ENCODE measurements around the gene TEX53.

The TEX53 gene

GRCh38 chr9:114657705-114658104 is at the start of gene TEX53:
TEX53 (minus strand) TSS chr9:114657805; CDS start chr9:114657774, 31 bp downstream.
- DNase-seq, result no peak

GRCh38 chr9:114706711-114707110 is 49.1 kb upstream of the TEX53 start:
- DNase-seq, result no peak

- DNase-seq, result no peak
These were observed 44.4 kb upstream of the TEX53 start for GRCh38 chr9:114701988-114702387.

GRCh38 chr9:114697951-114698351 is 40.3 kb upstream of the TEX53 start:
- no peak for DNase-seq

- peak; percentile 28 for DNase-seq
These were observed 39.4 kb upstream of the TEX53 start for GRCh38 chr9:114696814-114697544.

- no peak for DNase-seq
These were observed 38.3 kb upstream of the TEX53 start for GRCh38 chr9:114695948-114696347.

- no peak for DNase-seq
These were observed 37.2 kb upstream of the TEX53 start for GRCh38 chr9:114694719-114695269.

DNA sequence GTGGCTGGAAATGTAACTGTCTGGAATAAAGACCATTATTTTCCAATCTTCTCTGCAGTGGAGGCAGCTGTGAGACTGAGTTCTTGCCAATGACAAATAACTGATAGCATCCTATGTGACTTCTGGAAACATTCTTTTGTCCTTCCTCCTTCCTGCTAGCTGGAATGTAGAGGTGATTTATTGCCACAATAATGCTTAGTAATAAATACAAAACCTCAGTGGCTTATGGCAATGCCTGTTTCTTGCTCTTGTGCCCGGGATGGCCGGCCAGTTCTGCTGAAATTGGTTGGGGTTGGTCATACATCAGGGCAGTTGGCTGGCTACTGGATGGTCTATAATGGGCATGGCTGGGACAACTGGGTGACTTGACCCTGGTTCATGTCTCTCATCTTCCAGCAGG is 36.5 kb upstream of the TEX53 start:
- DNase-seq, result no peak

DNA sequence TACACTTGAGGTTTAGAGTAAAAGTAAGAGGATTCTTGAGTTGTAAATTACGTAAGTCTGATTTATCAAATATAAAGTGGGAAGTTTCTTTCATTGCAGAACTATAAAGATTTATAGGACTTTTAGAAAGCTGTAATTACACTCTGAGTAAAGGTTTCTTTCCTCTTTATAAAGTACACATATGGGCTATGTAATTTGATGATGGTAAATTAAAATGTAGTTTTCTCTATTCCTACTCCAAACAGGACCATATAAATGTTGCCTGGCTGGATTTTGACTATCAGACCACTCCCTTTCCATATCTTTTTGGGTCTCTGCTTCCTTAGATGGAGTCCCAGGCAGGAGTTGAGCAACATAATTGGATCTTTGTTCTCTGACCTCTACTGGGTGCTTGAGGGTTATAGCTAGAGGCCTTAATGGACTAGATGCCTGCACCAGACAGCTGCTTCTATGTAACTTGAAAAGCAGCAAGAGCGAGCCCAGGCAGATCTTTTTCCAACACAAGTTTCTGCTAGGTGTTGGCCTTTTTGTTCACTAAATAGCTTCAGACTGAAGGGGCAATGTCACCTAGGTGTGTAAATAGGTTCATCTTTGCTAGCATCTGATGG is 35.7 kb upstream of the TEX53 start:
- no peak for DNase-seq

DNA sequence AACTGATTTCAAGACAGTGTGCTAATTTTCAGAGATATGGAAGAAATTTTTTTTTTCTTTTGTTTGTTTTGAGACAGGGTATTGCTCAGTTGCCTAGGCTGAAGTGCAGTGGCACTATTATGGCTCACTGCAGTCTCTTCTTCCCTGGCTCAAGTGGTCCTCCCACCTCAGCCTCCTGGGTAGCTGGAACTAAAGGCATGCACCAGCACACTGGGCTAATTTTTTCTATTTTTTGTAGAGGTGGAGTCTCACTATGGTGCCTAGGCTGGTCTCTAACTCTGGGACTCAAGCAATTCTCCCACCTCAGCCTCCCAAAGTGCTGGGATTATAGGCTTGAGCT is 34.3 kb upstream of the TEX53 start:
- no peak for DNase-seq

GRCh38 chr9:114691046-114691955 is 33.7 kb upstream of the TEX53 start:
- DNase-seq, result peak; percentile 56

GRCh38 chr9:114690308-114690707 is 32.7 kb upstream of the TEX53 start:
- no peak for DNase-seq

DNA sequence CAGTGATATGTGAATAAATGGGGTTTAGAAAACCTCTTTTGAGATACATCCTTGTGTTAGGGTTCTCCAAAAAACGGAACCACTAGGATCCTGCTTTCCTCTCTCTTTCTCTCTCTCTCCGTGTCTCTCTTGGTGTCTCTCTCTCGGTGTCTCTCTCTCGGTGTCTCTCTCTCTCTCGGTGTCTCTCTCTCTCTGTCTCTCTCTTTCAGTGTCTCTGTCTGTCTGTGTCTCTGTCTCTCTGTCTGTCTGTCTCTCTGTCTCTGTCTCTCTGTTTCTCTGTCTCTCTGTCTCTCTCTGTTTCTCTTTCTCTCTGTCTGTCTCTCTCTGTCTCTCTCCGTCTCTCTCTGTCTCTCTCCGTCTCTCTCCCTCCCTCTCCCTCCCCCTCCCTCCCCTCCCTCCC is 32.2 kb upstream of the TEX53 start:
- DNase-seq, result no peak

GRCh38 chr9:114688909-114689610 is 31.5 kb upstream of the TEX53 start:
- DNase-seq, result no peak

GRCh38 chr9:114688379-114688778 is 30.8 kb upstream of the TEX53 start:
- no peak for DNase-seq

- DNase-seq, result no peak
These were observed 29.4 kb upstream of the TEX53 start for GRCh38 chr9:114687034-114687433.

- peak; percentile 26 for DNase-seq
These were observed 28.3 kb upstream of the TEX53 start for GRCh38 chr9:114685951-114686350.

DNA sequence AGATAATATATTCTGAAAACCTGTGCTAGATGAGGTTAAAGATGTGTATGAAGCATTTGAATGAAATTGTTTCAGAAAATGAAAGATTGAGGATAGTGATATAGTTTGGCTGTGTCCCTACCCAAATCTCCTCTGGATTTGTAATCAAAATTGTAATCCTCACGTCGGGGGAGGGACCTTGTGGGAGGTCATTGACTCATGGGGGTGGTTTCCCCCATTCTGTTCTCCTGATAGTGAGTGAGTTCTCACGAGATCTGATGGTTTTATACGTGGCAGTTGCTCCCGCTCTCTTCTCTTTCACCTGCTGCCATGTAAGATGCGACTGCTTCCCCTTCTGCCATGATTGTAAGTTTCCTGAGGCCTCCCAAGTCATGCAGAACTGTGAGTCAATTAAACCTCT is 26.4 kb upstream of the TEX53 start:
- DNase-seq, result no peak

- DNase-seq, result no peak
These were observed 25.2 kb upstream of the TEX53 start for GRCh38 chr9:114682846-114683245.

DNA sequence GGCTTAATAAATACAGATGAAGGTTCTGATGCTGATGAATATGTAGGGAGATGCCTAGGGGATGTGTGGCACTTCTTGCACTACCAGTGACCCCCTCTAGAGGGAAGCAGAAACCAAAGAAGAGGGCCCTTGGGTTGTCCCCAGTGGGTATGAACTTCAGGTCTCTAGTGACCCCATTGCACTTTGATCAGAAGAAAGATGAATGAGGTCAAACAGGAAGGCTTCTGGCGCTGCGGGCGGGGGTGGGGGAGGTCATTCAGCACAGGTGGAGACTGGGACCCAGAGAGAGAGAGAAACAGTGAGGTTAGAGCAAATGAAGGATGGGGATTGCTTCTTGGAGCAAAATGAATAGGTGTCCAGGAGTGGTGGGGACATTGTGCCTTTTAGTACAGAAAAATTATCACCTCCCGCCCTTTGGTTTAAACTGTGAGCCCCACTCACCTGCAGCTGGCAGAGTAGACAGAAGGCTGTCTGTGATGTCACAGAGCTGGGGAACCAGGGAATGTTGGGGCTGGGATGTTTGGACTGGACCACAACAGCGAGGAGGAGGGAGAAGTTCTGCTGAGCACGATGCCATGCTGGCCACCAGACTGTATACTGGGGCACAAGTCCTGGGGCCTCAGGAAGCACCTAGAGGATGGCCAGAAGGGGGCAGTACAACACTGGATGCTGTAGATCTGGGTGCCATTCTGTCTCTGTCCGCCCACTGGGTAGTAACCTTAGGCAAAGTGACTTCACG is 24.2 kb upstream of the TEX53 start, which contains the start of gene TEX48:
TEX48 (minus strand) TSS at position 599 of the 739 bp plus-strand sequence. CDS start 10,469 bp downstream, outside the sequence.
- peak; percentile 85 for DNase-seq

DNA sequence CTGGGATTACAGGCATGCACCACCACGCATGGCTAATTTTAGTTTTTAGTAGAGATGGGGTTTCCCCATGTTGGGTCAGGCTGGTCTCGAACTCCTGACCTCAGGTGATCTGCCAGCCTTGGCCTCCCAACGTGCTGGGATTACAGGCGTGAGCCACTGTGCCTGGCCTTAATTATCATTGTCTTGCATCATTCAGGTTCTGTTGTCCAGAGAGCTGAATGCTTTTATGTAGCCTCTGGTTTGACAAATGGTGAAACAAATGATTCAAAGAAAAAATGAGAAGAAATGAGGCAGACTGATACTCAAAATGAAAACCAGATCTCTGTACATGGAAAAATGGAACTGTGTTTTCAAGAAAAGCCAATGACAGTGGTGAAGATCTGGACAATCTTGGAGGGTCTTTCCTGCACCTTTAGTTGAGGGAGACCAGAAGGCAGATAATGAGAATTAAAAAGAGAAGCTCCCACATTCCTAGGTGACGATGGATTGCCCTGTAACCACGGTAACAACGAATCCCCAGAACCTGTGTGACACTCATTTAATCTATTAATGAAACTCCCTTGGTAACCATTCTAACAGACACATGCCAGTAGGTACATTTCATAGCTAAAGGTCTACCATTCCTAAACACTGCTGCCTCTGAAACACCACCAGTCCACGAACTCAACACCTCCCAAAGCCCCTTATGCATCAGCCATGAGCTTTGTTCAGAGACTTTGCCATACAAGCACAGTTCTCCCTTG is 22.8 kb upstream of the TEX53 start:
- DNase-seq, result no peak
